Gastrocnemius medialis (tissue), 4 donors: ENCODE data around the gene LCE3E.

Source experiments
- POLR2A ChIP-seq, 2 donors: fragments of 450-650 bp; IDR thresholded peaks; one replicate each; pipeline ENCODE4 v1.6.1; 2017; ENCODE audit warnings: antibody characterized with exemption in 2 of 2, mild to moderate bottlenecking in 2 of 2, moderate library complexity in 2 of 2
- TF ChIP-seq, protein P1 (sequence below), 5 experiments: fragments of 450-650 bp in 3 of 5; fragments of 200-600 bp in 2 of 5; sonication (generic) in 2 of 5; IDR thresholded peaks in 4 of 5; conservative IDR thresholded peaks in 1 of 5; 1 replicate in 4 of 5; 2 replicates in 1 of 5; pipeline ENCODE4 v1.5.1; 2016 to 2019; ENCODE audit warnings: antibody characterized with exemption in 5 of 5, mild to moderate bottlenecking in 3 of 5, moderate library complexity in 3 of 5

DNA sequence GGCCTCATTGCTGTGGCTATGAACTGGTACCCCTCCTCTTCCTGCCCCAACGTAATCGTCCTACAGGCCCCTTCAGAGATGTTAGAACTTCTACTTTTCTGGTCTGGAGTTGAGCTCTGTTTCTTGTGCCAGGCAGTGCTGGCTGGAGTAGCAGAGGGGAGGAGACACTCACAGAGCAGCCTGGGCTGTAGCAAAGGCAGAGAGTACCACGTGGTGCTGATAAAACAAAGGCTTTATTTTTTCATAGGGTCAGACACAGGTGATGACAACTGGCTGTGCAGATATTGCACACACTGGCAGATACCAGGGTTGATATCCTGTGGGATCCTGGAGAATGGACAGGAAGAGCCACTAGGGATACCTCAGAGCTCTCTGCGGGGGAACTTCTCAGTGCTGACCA is 29.1 kb downstream of the LCE3E start:
- TF ChIP-seq, protein P1, sequence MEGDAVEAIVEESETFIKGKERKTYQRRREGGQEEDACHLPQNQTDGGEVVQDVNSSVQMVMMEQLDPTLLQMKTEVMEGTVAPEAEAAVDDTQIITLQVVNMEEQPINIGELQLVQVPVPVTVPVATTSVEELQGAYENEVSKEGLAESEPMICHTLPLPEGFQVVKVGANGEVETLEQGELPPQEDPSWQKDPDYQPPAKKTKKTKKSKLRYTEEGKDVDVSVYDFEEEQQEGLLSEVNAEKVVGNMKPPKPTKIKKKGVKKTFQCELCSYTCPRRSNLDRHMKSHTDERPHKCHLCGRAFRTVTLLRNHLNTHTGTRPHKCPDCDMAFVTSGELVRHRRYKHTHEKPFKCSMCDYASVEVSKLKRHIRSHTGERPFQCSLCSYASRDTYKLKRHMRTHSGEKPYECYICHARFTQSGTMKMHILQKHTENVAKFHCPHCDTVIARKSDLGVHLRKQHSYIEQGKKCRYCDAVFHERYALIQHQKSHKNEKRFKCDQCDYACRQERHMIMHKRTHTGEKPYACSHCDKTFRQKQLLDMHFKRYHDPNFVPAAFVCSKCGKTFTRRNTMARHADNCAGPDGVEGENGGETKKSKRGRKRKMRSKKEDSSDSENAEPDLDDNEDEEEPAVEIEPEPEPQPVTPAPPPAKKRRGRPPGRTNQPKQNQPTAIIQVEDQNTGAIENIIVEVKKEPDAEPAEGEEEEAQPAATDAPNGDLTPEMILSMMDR (IDR thresholded peaks at IDR 0.05 in 4 of 5, conservative IDR thresholded peaks at IDR 0.05 in 1 of 5), result no peak
- TF ChIP-seq POLR2A (IDR thresholded peaks at IDR 0.05), result no peak
